ENCODE data around the gene UBE2M.
A peak's percentile ranks its signal among the peaks of the same experiment; 100 is the strongest.
"Not testable (repeated sequence)": the region's sequence is repeated elsewhere in the genome, so short reads cannot be mapped to it uniquely, and the experiment has no call there.

The UBE2M gene

DNA sequence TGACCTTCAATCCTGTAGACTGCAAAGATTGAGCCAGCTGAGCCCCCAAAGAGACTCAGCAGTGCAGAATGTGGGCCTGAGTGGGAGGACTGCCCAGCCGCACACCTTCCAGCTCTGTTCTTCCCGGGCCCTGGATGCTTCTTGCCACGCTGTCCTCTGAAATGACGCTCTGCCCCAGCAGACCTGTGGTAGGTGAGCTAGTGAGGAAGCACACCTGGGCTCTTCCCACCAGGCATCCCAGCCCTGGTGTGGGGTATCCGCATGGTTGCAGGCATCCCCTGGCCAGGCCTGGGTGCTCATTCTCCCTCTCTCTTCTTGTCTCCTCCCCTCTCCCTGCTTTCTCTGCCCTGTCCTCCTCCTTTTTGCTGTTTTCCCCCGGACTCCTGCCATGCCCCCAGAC, 24.6 kb upstream of the UBE2M start:
- Histone ChIP-seq H3K27me3 (replicated peaks in 2 of 5; ENCODE audit: control insufficient read depth in 4 of 5, insufficient read depth in 5 of 5, low read length in 4 of 5) (no peaks in the 10 kb centered on the region), H3K4me1 (ENCODE audit: control extremely low read depth in 1 of 4, control insufficient read depth in 4 of 4, insufficient read depth in 4 of 4, low read length in 3 of 4) (peaks cover 0 to 4% (median 2%) of the 10 kb centered on the region in 4 experiments), H3K36me3 (ENCODE audit: control insufficient read depth in 4 of 4, insufficient read depth in 4 of 4, low read length in 3 of 4) (peaks cover 0 to 32% (median 23%) of the 10 kb centered on the region in 4 experiments), H3K27ac (ENCODE audit: insufficient read depth in 1 of 2, low read depth in 1 of 2, low read length in 2 of 2, poor library complexity in 1 of 2, severe bottlenecking in 2 of 2) (no peak overlapping the region), H3K9me3 (ENCODE audit: control extremely low read depth in 1 of 5, control insufficient read depth in 4 of 5, insufficient read depth in 2 of 5, low read depth in 1 of 5, low read length in 4 of 5) (no peaks in the 10 kb centered on the region), H3K4me3 (ENCODE audit: control insufficient read depth in 1 of 7, extremely low read depth in 1 of 7, insufficient read depth in 4 of 7, low read depth in 2 of 7, low read length in 6 of 7) (no peak overlapping the region)
- WGBS (ENCODE audit: insufficient coverage), result 93% methylated on average over 4 of the region's 6 CpGs
- ChIA-PET CTCF (interaction anchor here (4.2 kb wide), 1 partner anchor 64 kb away, joined by 26 read pairs; the partner anchor contains the start of gene ZBTB45), POLR2A (no interaction called here)
- no peak for DNase-seq

DNA sequence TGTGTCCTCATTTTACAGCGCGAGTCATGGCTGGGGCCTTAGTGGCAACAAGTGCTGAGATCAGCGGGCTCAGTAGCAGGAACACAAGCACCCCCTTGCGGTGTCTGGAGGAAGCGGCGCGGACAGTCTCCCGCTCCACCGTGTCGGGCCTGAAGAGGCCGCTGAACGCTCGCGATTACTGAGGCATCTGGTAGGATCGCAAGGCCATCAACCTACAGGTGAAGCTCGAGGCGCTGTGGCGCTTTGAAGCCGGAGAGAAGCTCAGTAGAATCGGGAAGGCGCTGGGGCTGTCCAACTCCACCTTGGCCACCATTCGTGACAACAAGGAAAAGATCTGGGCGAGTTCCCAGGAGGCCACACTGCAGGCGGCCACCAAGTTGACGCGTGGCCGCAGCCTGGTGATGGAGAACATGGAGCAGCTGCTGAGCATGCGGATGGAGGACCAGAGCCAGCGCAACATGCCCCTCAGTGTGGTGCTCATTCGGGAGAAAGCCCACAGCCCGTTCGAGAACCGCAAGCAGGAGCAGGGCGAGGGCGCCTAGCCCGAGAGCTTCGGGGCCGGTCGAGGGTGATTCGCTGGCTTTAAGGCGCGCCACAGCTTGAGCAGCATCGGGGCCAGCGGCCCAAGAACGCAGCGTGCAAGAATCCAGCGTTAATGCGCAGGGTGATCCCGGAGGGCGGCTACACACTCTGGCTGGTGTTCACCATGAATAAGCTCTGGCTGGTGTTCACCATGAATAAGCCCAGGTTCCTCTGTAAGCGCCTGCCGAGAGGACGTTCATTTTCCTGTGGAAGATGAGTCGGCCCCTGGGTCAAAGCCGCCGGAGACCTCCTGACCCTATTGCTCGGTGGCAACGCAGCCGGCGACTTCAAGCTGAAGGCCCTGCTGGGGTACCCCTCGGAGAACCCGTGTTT, 23.1 kb upstream of the UBE2M start:
- peak; percentile 89 to 95 (median 93) for DNase-seq
- CTCF ChIA-PET, result interaction anchor here (0.8 to 8.4 kb wide), 13 partner anchors 12 to 148 kb away, joined by 3 to 139 read pairs (median 4); partner anchors contain the start of genes CHMP2A and ZBTB45
- 69% methylated on average over 54 of the region's 62 CpGs for WGBS (ENCODE audit: insufficient coverage)
- Histone ChIP-seq H3K4me1 (ENCODE audit: control extremely low read depth in 1 of 4, control insufficient read depth in 4 of 4, insufficient read depth in 4 of 4, low read length in 3 of 4) (peaks cover 0 to 4% (median 2%) of the 10 kb centered on the region in 4 experiments), H3K4me3 (ENCODE audit: control insufficient read depth in 1 of 7, extremely low read depth in 1 of 7, insufficient read depth in 4 of 7, low read depth in 2 of 7, low read length in 6 of 7) (no peak overlapping the region), H3K27ac (ENCODE audit: insufficient read depth in 1 of 2, low read depth in 1 of 2, low read length in 2 of 2, poor library complexity in 1 of 2, severe bottlenecking in 2 of 2) (peak overlapping the region in 1 of 2 experiments; percentile 25), H3K9me3 (ENCODE audit: control extremely low read depth in 1 of 5, control insufficient read depth in 4 of 5, insufficient read depth in 2 of 5, low read depth in 1 of 5, low read length in 4 of 5) (no peaks in the 10 kb centered on the region), H3K36me3 (ENCODE audit: control insufficient read depth in 4 of 4, insufficient read depth in 4 of 4, low read length in 3 of 4) (peaks cover 0 to 34% (median 23%) of the 10 kb centered on the region in 4 experiments), H3K27me3 (replicated peaks in 2 of 5; ENCODE audit: control insufficient read depth in 4 of 5, insufficient read depth in 5 of 5, low read length in 4 of 5) (no peaks in the 10 kb centered on the region)
- POLR2A ChIA-PET, result interaction anchor here (1.5 kb wide), 1 partner anchor 38 kb away, joined by 4 read pairs; the partner anchor contains the start of gene TRIM28

DNA sequence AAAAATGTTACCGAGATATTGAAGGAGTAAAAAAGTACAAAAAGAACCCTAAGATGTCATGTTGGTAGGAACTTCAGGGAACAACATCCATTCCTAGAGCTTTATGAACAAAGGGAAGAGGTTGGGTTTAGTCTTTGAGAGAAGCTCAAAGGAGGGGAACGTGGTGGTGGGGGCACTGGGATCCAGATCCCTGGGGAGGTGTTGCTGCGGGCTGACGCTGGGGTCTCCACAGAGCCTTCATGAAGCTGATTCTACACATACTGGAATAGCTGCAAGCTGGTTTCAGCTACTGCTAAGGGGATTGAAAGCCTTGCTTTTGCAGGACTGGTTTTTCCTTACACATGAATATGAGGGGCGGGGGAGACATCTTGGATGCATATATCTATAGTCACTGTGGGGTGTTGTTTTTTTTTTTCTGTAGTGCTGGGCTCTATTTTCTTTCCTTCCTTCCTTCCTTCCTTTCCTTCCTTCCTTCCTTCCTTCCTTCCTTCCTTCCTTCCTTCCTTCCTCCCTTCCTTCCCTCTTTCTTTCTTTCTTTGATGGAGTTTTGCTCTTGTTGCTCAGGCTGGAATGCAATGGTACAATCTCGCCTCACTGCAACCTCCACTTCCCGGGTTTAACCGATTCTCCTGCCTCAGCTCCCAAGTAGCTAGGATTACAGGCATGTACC, 21.2 kb upstream of the UBE2M start:
- H3K27ac ChIP-seq (ENCODE audit: insufficient read depth in 1 of 2, low read depth in 1 of 2, low read length in 2 of 2, poor library complexity in 1 of 2, severe bottlenecking in 2 of 2), result no peak overlapping the region
- 91% methylated on average over 6 of the region's 8 CpGs for WGBS (ENCODE audit: insufficient coverage)
- H3K36me3 ChIP-seq (ENCODE audit: control insufficient read depth in 4 of 4, insufficient read depth in 4 of 4, low read length in 3 of 4), result peaks cover 0 to 26% (median 20%) of the 10 kb centered on the region in 4 experiments
- CTCF ChIA-PET, result interaction anchor here (1.1 to 8.4 kb wide), 9 partner anchors 18 to 215 kb away, joined by 3 to 139 read pairs (median 3); partner anchors contain the start of genes CHMP2A and ZBTB45
- no peaks in the 10 kb centered on the region for H3K9me3 ChIP-seq (ENCODE audit: control extremely low read depth in 1 of 5, control insufficient read depth in 4 of 5, insufficient read depth in 2 of 5, low read depth in 1 of 5, low read length in 4 of 5)
- POLR2A ChIA-PET, result no interaction called here
- H3K27me3 ChIP-seq (replicated peaks in 2 of 5; ENCODE audit: control insufficient read depth in 4 of 5, insufficient read depth in 5 of 5, low read length in 4 of 5), result no peaks in the 10 kb centered on the region
- no peak overlapping the region for H3K4me3 ChIP-seq (ENCODE audit: control insufficient read depth in 1 of 7, extremely low read depth in 1 of 7, insufficient read depth in 4 of 7, low read depth in 2 of 7, low read length in 6 of 7)
- peaks cover 1 to 13% (median 13%) of the 10 kb centered on the region in 4 experiments for H3K4me1 ChIP-seq (ENCODE audit: control extremely low read depth in 1 of 4, control insufficient read depth in 4 of 4, insufficient read depth in 4 of 4, low read length in 3 of 4)
- DNase-seq, result no peak

DNA sequence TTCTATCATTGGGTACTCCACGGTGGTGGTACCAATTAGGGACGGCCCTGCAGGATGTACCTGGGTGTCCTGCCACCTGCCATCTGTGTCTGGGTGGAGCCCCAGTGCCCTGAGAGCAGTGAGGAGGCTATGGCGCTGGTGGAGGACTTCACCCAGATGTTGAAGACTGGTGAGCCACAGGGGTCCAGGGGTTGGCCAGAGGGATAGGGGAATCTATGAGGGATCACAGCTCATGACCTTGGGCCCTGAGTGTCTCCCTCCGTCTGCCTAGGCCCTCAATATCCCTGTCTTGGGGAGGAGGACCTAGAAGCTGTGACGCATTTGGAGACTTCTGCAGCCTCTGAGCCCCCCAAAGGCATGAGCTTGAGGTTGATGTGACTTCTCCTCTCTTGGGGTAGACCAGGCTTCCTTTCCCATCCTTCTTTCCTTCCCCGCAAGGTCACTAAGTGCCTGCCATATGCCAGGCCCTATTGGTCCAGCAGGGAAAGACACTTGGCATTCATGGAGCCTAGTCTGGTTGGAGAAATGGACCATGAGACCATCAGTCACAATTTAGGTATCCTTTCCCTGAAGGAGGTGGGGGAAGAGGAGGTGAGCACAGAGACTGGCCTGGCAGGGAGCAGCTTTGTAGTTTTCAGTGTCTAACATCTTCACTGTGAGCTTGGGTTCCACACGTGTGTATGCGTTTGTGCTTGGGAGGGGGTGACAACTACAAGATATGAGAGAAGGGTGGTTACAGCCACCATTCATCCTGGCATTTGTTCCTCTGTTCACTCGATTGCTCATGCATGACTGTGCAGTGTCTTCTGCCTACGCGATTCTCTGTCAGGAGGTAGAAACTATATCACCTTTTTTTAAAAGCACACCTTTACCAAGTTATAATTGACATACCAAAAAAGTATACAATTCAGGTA, 19.9 kb upstream of the UBE2M start:
- DNase-seq, result peak in 1 of 3 donors; percentile 1
- Histone ChIP-seq H3K27ac (ENCODE audit: insufficient read depth in 1 of 2, low read depth in 1 of 2, low read length in 2 of 2, poor library complexity in 1 of 2, severe bottlenecking in 2 of 2) (no peak overlapping the region), H3K36me3 (ENCODE audit: control insufficient read depth in 4 of 4, insufficient read depth in 4 of 4, low read length in 3 of 4) (peaks cover 0 to 20% (median 14%) of the 10 kb centered on the region in 4 experiments), H3K4me3 (ENCODE audit: control insufficient read depth in 1 of 7, extremely low read depth in 1 of 7, insufficient read depth in 4 of 7, low read depth in 2 of 7, low read length in 6 of 7) (no peak overlapping the region), H3K27me3 (replicated peaks in 2 of 5; ENCODE audit: control insufficient read depth in 4 of 5, insufficient read depth in 5 of 5, low read length in 4 of 5) (no peaks in the 10 kb centered on the region), H3K9me3 (ENCODE audit: control extremely low read depth in 1 of 5, control insufficient read depth in 4 of 5, insufficient read depth in 2 of 5, low read depth in 1 of 5, low read length in 4 of 5) (no peaks in the 10 kb centered on the region), H3K4me1 (ENCODE audit: control extremely low read depth in 1 of 4, control insufficient read depth in 4 of 4, insufficient read depth in 4 of 4, low read length in 3 of 4) (peaks cover 8 to 24% (median 24%) of the 10 kb centered on the region in 4 experiments)
- CTCF ChIA-PET, result interaction anchor here (0.8 to 8.4 kb wide), 7 partner anchors 14 to 214 kb away, joined by 3 to 139 read pairs (median 3); partner anchors contain the start of genes CHMP2A and ZBTB45
- POLR2A ChIA-PET, result no interaction called here
- 97% methylated on average over 5 of the region's 11 CpGs for WGBS (ENCODE audit: insufficient coverage)

DNA sequence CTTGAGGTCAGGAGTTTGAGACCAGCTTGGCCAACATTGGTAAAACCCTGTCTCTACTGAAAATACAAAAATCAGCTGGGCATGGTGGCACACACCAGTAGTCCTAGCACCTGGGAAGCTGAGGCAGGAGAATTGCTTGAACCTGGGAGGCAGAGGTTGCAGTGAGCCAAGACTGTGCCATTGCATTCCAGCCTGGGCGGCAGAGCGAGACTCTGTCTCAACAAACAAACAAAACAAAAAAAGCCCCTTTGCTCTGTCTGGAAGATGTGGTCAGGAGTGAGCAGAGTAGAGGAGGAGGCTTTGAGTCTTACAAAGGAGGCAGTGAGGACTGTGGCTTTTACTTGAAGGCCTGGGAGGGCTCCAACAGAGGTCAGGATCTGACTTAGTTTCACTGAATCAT, 19.2 kb upstream of the UBE2M start:
- H3K27ac ChIP-seq (ENCODE audit: insufficient read depth in 1 of 2, low read depth in 1 of 2, low read length in 2 of 2, poor library complexity in 1 of 2, severe bottlenecking in 2 of 2); POLR2A ChIA-PET; H3K27me3 ChIP-seq (replicated peaks in 2 of 5; ENCODE audit: control insufficient read depth in 4 of 5, insufficient read depth in 5 of 5, low read length in 4 of 5); H3K9me3 ChIP-seq (ENCODE audit: control extremely low read depth in 1 of 5, control insufficient read depth in 4 of 5, insufficient read depth in 2 of 5, low read depth in 1 of 5, low read length in 4 of 5); DNase-seq; H3K4me3 ChIP-seq (ENCODE audit: control insufficient read depth in 1 of 7, extremely low read depth in 1 of 7, insufficient read depth in 4 of 7, low read depth in 2 of 7, low read length in 6 of 7): not testable (repeated sequence)
- WGBS (ENCODE audit: insufficient coverage), result no CpG with 5 or more reads among the region's 2 CpGs
- peaks cover 0 to 13% (median 11%) of the 10 kb centered on the region in 4 experiments for H3K36me3 ChIP-seq (ENCODE audit: control insufficient read depth in 4 of 4, insufficient read depth in 4 of 4, low read length in 3 of 4)
- H3K4me1 ChIP-seq (ENCODE audit: control extremely low read depth in 1 of 4, control insufficient read depth in 4 of 4, insufficient read depth in 4 of 4, low read length in 3 of 4), result peaks cover 8 to 24% (median 24%) of the 10 kb centered on the region in 4 experiments
- CTCF ChIA-PET, result interaction anchor here (1.8 to 8.4 kb wide), 3 partner anchors 16 to 64 kb away, joined by 4 to 139 read pairs (median 7); partner anchors contain the start of gene ZBTB45

Data from common myeloid progenitor, CD34-positive (primary cell).